Esophagus muscularis mucosa (tissue), 4 donors: ENCODE measurements around the gene C17orf50. TPM values are rescaled to one million over a fixed set of nuclear protein-coding genes. Genes with fewer than 3 reads are reported as not detected.

Experiments used
- DNase-seq: peaks from one replicate; pipeline ENCODE4 v3.0.0-alpha.2; 2017; ENCODE audit errors: extremely low spot score
- H3K27ac ChIP-seq, 4 donors: fragments of 200-600 bp; sonication (generic); replicated peaks in 1 of 4; 1 replicate in 3 of 4; 2 replicates in 1 of 4; pipeline ENCODE4 v1.5.1; 2016 to 2019; ENCODE audit warnings: mild to moderate bottlenecking in 1 of 4
- H3K27me3 ChIP-seq, 4 donors: fragments of 200-600 bp; sonication (generic); one replicate each; pipeline versions ENCODE4 v1.5.1 to v1.6.0; 2016 to 2019
- H3K36me3 ChIP-seq, 4 donors: fragments of 200-600 bp; sonication (generic); one replicate each; pipeline ENCODE4 v1.5.1; 2016 to 2019
- H3K4me1 ChIP-seq, 4 donors: fragments of 200-600 bp; sonication (generic); one replicate each; pipeline ENCODE4 v1.5.1; 2016 to 2019
- H3K4me3 ChIP-seq, 4 donors: fragments of 200-600 bp; sonication (generic); 1 replicate in 2 of 4; 2 replicates in 2 of 4; pipeline ENCODE4 v1.5.1; 2016 to 2019; ENCODE audit warnings: mild to moderate bottlenecking in 4 of 4, moderate library complexity in 1 of 4
- H3K9me3 ChIP-seq, 4 donors: fragments of 200-600 bp; sonication (generic); 1 replicate in 3 of 4; 2 replicates in 1 of 4; pipeline ENCODE4 v1.5.1; 2016 to 2019
- EP300 ChIP-seq: sonication (generic); formaldehyde crosslinking; IDR thresholded peaks from one replicate; pipeline ENCODE4 v1.6.1; 2017; ENCODE audit warnings: antibody characterized with exemption
- POLR2A ChIP-seq: fragments of 450-650 bp; IDR thresholded peaks from one replicate; pipeline ENCODE4 v1.6.1; 2017; ENCODE audit warnings: antibody characterized with exemption, moderate library complexity, mild to moderate bottlenecking, low read depth
- POLR2AphosphoS5 ChIP-seq, 2 donors: sonication (generic); formaldehyde crosslinking; IDR thresholded peaks; one replicate each; pipeline ENCODE4 v1.6.1; 2017; ENCODE audit warnings: antibody characterized with exemption in 2 of 2
- WGBS: methylation state at CpG from one replicate; pipeline ENCODE4 v1.1.5; 2018; 5-methylcytosine and 5-hydroxymethylcytosine counted together
- intact Hi-C: fragments of 100-400 bp; cut with DNase I; formaldehyde crosslinking; loops from one replicate; pipeline ENCODE4 v1.15.1; 2023
- total RNA-seq, 4 donors: library from RNA; depleted of rRNA; stranded (reverse); fragments of >200 nt; gene quantifications; one replicate each; pipeline versions ENCODE4 v1.1.0 to v1.2.1, GENCODE V29; 2016
- TF ChIP-seq, protein P1 (sequence below), 3 experiments: fragments of 200-600 bp in 2 of 3; fragments of 450-650 bp in 1 of 3; sonication (generic) in 2 of 3; IDR thresholded peaks; one replicate each; pipeline ENCODE4 v1.5.1; 2017 to 2019; ENCODE audit warnings: antibody characterized with exemption in 3 of 3, mild to moderate bottlenecking in 2 of 3, moderate library complexity in 1 of 3

C17orf50 gene
- total RNA-seq, 4 donors from 2014 or later: not detected

DNA sequence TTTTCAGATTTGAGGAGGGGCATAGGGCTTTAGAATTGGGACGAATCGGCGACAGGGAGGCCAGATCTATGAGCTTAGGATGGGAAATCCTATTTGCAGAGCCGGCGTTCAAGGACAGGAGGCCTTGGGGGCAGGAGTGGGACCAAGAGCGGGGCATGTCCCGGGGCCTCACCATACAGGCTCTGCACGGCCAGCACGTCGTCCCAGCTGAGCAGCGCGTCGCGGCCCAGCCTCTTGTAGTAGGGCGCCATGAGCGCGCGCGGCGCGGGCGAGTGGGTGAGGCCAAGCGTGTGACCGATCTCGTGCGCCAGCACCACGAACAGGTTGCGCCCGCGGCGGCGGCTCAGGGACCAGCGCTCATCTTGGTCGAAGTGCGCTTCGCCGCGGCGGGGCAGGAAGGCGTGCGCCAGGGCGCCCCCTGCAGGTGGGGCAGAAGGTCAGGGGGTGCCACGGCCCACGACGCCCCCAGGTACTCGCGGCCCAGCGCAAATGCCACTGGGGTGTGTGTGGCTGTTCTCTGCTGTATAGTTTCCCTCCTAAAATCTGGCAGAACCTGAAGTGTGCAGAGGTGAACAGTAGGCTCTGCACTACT lies 9.3 kb downstream of the C17orf50 start:
- peaks cover 17 to 65% (median 49%) of the 10 kb centered on the region in 4 donors for H3K4me1 ChIP-seq
- no peak overlapping the region for H3K4me3 ChIP-seq
- no peak overlapping the region for H3K27ac ChIP-seq

DNA sequence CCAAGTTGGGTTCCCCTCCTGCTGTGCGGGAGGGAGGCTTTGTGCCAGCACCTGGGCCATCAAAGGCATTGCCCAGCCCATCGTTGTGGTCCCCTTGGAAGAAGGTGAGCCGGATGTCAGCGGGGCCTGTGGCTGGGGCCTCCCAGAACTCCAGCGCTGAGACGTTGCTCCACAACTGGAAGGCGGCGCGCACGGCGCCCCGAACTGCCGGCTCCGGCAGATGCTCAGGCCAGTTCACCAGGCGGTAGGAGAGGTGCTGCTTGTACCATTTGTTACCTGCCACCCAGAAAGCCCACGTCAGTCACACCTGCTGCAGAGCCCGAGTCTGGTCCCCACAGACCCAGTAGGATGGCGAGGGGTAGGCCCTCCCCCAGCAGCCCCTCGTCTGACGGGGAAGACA lies 12.4 kb downstream of the C17orf50 start:
- no peak for DNase-seq
- Histone ChIP-seq H3K27me3 (no peaks in the 10 kb centered on the region), H3K9me3 (no peaks in the 10 kb centered on the region), H3K36me3 (peaks cover 0 to 14% (median 0%) of the 10 kb centered on the region in 4 donors), H3K4me1 (peaks cover 23 to 66% (median 57%) of the 10 kb centered on the region in 4 donors), H3K27ac (peak overlapping the region; percentile 89 to 91 (median 90)), H3K4me3 (no peak overlapping the region)
- TF ChIP-seq POLR2A (no peak), EP300 (no peak), POLR2AphosphoS5 (IDR thresholded peaks at IDR 0.05) (no peak)
- TF ChIP-seq, protein P1, sequence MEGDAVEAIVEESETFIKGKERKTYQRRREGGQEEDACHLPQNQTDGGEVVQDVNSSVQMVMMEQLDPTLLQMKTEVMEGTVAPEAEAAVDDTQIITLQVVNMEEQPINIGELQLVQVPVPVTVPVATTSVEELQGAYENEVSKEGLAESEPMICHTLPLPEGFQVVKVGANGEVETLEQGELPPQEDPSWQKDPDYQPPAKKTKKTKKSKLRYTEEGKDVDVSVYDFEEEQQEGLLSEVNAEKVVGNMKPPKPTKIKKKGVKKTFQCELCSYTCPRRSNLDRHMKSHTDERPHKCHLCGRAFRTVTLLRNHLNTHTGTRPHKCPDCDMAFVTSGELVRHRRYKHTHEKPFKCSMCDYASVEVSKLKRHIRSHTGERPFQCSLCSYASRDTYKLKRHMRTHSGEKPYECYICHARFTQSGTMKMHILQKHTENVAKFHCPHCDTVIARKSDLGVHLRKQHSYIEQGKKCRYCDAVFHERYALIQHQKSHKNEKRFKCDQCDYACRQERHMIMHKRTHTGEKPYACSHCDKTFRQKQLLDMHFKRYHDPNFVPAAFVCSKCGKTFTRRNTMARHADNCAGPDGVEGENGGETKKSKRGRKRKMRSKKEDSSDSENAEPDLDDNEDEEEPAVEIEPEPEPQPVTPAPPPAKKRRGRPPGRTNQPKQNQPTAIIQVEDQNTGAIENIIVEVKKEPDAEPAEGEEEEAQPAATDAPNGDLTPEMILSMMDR (IDR thresholded peaks at IDR 0.05): no peak
- intact Hi-C loops: no loop called here
- WGBS: 86% methylated on average over 12 of the region's 20 CpGs

More for the DNA sequence above, 9.3 kb downstream of the C17orf50 start:
- no peaks in the 10 kb centered on the region for H3K36me3 ChIP-seq
- TF ChIP-seq, protein P1 (IDR thresholded peaks at IDR 0.05): no peak
- TF ChIP-seq POLR2A (no peak), POLR2AphosphoS5 (IDR thresholded peaks at IDR 0.05) (no peak), EP300 (no peak)
- no peaks in the 10 kb centered on the region for H3K9me3 ChIP-seq
- WGBS: 96% methylated on average over 36 of the region's 48 CpGs
- intact Hi-C loops: loop anchor here (1.0 kb wide), 1 partner anchor 34 kb away; no protein-coding TSS in a partner anchor
- no peaks in the 10 kb centered on the region for H3K27me3 ChIP-seq
- DNase-seq: no peak

DNA sequence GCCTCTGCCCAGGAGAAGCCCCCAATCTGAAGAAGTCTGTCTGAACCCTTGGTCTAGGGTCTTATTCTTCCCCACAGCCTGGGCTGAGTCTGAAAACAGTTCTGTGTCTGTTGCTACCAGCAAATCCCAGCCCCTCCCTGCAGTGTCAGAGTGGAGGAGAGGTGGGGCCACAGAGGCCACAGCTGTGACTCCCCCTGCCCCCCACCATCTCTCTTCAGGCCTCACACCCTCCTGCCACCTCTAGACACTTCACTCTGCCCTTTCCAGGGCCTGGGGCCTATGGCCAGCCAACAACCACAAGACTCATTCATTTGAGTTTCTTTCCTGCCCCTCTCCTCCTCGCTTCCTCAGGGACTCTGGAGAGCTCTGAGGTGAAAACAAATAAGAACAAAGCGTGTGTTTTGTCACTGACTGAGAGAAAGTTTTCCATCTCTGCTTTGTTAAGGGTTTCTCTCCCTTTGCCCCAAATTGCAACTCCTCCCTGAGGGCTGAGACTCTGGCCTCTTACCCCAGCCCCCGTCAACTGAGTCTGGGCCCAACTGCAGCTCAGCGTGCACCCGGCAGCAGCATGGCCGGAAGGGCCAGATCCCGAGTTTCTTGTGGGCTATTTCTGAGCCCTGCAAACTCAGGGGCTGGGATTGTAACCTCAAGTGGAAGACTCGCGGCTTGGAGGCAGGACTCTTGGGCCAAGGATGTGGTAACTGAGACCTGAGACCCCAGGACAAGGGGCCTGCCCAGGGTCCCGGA lies 13.2 kb downstream of the C17orf50 start:
- Histone ChIP-seq H3K9me3 (no peaks in the 10 kb centered on the region), H3K4me3 (no peak overlapping the region), H3K4me1 (peaks cover 23 to 71% (median 61%) of the 10 kb centered on the region in 4 donors), H3K27me3 (no peaks in the 10 kb centered on the region), H3K27ac (peak overlapping the region; percentile 89 to 91 (median 90)), H3K36me3 (peaks cover 0 to 14% (median 2%) of the 10 kb centered on the region in 4 donors)
- intact Hi-C loops: no loop called here
- 42% methylated on average over 9 of the region's 10 CpGs for WGBS
- no peak for DNase-seq
- TF ChIP-seq, protein P1 (IDR thresholded peaks at IDR 0.05): no peak
- TF ChIP-seq POLR2AphosphoS5 (IDR thresholded peaks at IDR 0.05) (no peak), POLR2A (no peak), EP300 (no peak)

DNA sequence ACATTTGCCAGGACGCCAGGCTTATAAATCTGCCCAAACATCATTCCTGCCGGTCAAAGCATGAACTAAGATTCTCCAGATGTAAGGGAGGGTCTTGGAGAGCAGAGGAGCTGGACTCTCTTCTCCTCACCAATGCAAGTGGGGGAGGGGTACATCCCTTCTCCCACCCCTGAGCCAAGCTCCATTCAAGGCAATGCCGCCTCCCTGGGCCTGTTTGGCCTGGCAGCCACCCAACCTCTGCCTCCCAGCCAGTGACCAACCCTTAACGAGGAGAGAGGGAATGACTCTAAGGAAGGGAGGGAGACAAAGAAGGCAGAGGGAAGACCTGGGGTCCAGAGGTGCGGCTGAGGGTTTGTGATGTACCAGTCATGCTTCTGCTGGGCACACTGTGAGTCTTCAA lies 13.8 kb downstream of the C17orf50 start:
- TF ChIP-seq POLR2A: no peak
- peak; percentile 81 to 91 for TF ChIP-seq POLR2AphosphoS5 (IDR thresholded peaks at IDR 0.05)
- Histone ChIP-seq H3K27ac (peak overlapping the region; percentile 89 to 91 (median 90)), H3K9me3 (no peaks in the 10 kb centered on the region), H3K4me1 (peaks cover 23 to 75% (median 63%) of the 10 kb centered on the region in 4 donors), H3K36me3 (peaks cover 0 to 18% (median 2%) of the 10 kb centered on the region in 4 donors), H3K27me3 (no peaks in the 10 kb centered on the region), H3K4me3 (peak overlapping the region; percentile 33 to 50 (median 45))
- DNase-seq: no peak
- 44% methylated on average over 5 of the region's 5 CpGs for WGBS
- intact Hi-C loops: no loop called here

DNA sequence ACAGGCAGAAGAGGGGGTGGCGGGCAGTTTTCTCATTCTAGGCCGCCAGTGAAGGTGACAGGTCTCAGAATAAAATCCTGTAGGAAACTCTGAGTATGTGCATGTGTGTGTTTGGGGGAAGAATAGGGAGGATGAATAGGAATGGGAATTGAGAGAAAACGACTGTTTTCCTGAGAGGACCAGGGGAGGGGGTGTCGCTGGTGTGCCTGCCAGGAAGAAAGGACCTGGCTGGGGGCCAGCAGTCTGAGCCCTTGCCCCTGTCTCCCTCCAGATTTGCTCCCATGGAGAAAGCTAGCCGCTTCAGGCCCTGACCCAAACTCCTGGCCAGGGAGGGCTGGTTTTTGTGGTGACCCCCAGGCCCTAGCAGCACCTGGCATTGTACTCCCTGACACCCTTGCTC lies 14.4 kb downstream of the C17orf50 start:
- Histone ChIP-seq H3K4me1 (peaks cover 23 to 75% (median 63%) of the 10 kb centered on the region in 4 donors), H3K36me3 (peaks cover 0 to 20% (median 2%) of the 10 kb centered on the region in 4 donors), H3K27ac (peak overlapping the region; percentile 89 to 91 (median 90)), H3K9me3 (no peaks in the 10 kb centered on the region), H3K27me3 (no peaks in the 10 kb centered on the region), H3K4me3 (peak overlapping the region; percentile 33 to 50 (median 45))
- no peak for DNase-seq
- WGBS: 42% methylated on average over 5 of the region's 5 CpGs
- TF ChIP-seq, protein P1 (IDR thresholded peaks at IDR 0.05): no peak
- no peak for TF ChIP-seq EP300
- TF ChIP-seq POLR2A: no peak
- TF ChIP-seq POLR2AphosphoS5 (IDR thresholded peaks at IDR 0.05): no peak
- intact Hi-C loops: no loop called here
